ENCODE data around the gene RSBN1.
"Not testable (repeated sequence)": the region's sequence is repeated elsewhere in the genome, so short reads cannot be mapped to it uniquely, and the experiment has no call there.

Gene RSBN1

GRCh38 chr1:113780374-113781146 lies 31.7 kb downstream of the RSBN1 start:
- no peak for DNase-seq

GRCh38 chr1:113779542-113779941 lies 32.7 kb downstream of the RSBN1 start:
- DNase-seq: no peak

GRCh38 chr1:113777561-113777960 lies 34.7 kb downstream of the RSBN1 start:
- DNase-seq: no peak

GRCh38 chr1:113770031-113770430 lies 42.2 kb downstream of the RSBN1 start:
- DNase-seq: no peak

- no peak for DNase-seq
Observed at GRCh38 chr1:113769601-113769970, 42.7 kb downstream of the RSBN1 start.

- no peak for DNase-seq
Observed at GRCh38 chr1:113768916-113769600, 43.2 kb downstream of the RSBN1 start.

GRCh38 chr1:113765306-113766230 lies 46.7 kb downstream of the RSBN1 start:
- DNase-seq: no peak

GRCh38 chr1:113763661-113764060 lies 48.6 kb downstream of the RSBN1 start:
- DNase-seq: no peak

GRCh38 chr1:113761937-113762336 lies 50.3 kb downstream of the RSBN1 start:
- DNase-seq: no peak

- DNase-seq: no peak
Observed at GRCh38 chr1:113760102-113761080, 51.9 kb downstream of the RSBN1 start.

- DNase-seq: peak; percentile 79
Observed at GRCh38 chr1:113759333-113760101, 52.8 kb downstream of the RSBN1 start, which contains the start of gene PHTF1. Gene PHTF1, minus strand, starts transcription at chr1:113759486. Its CDS starts 783 bp downstream, at chr1:113758703.

GRCh38 chr1:113758631-113759332 lies 53.5 kb downstream of the RSBN1 start:
- DNase-seq: peak; percentile 41

GRCh38 chr1:113756461-113756860 lies 55.8 kb downstream of the RSBN1 start:
- DNase-seq: no peak

- DNase-seq: not testable (repeated sequence)
Observed at GRCh38 chr1:113753333-113753732, 58.9 kb downstream of the RSBN1 start.

- no peak for DNase-seq
Observed at GRCh38 chr1:113751516-113751915, 60.8 kb downstream of the RSBN1 start.

GRCh38 chr1:113751114-113751513 lies 61.2 kb downstream of the RSBN1 start:
- no peak for DNase-seq

- DNase-seq: no peak
Observed at GRCh38 chr1:113749402-113749801, 62.9 kb downstream of the RSBN1 start.

GRCh38 chr1:113747376-113747775 lies 64.9 kb downstream of the RSBN1 start:
- peak; percentile 76 for DNase-seq

- DNase-seq: no peak
Observed at GRCh38 chr1:113745425-113745824, 66.9 kb downstream of the RSBN1 start.

- no peak for DNase-seq
Observed at GRCh38 chr1:113744114-113744513, 68.2 kb downstream of the RSBN1 start.

- DNase-seq: no peak
Observed at GRCh38 chr1:113742515-113742914, 69.8 kb downstream of the RSBN1 start.
